Stimulated activated CD8-positive, alpha-beta memory T cell treated with anti-CD3 and anti-CD28 coated beads, Interleukin-2, amount 100 ng/mL, for 1 hour (primary cell): ENCODE results near the gene HSD17B7.
A peak's percentile ranks its signal among the peaks of the same experiment; 100 is the strongest.
"Not testable (repeated sequence)": the region's sequence is repeated elsewhere in the genome, so short reads cannot be mapped to it uniquely, and the experiment has no call there.

ENCODE experiments used
- DNase-seq, 2 donors: peaks; one replicate each; pipeline ENCODE4 v3.0.0-alpha.2; 2020; ENCODE audit warnings: low read depth in 2 of 2

The HSD17B7 gene

DNA sequence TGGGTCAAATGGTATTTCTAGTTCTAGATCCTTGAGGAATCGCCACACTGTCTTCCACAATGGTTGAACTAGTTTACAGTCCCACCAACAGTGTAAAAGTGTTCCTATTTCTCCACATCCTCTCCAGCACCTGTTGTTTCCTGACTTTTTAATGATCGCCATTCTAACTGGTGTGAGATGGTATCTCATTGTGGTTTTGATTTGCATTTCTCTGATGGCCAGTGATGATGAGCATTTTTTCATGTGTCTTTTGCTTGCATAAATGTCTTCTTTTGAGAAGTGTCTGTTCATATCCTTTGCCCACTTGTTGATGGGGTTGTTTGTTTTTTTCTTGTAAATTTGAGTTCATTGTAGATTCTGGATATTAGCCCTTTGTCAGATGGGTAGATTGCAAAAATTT, 17.0 kb downstream of the HSD17B7 start:
- not testable (repeated sequence) for DNase-seq

DNA sequence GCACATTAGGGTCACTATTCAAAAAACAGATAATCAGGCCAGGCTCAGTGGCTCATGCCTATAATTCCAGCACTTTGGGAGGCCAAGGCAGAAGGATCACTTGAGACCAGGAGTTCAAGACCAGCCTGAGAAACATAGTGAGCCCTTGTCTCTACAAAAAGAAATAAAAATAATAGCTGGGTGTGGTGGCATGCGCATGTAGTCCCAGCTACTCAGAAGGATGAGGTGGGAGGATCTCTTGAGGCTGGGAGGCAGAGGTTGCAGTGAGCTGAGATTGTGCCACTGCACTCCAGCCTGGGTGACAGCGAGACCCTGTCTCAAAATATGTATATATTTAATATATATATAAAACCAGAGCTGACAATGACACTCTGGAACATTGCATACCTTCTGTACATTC, 21.9 kb downstream of the HSD17B7 start:
- not testable (repeated sequence) for DNase-seq

DNA sequence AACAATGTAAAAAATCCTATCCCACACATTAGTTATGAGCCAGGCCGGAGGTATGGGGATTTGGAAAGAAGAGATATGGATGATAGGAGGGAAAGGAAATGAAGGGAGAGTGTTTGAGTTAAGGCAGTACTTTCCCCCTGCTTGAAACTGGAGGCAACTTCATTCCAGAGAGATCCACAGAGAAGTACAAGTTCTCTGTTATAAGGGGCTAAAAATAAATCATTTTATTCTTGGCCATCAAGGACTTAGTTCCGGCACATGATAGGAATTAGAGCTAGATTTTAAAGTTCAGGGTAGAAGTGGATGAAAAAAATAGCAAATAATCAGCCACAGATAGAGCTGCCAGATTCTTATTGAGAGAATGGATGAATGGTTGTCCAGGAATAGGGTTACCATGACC, 27.6 kb downstream of the HSD17B7 start:
- DNase-seq, result not testable (repeated sequence)

DNA sequence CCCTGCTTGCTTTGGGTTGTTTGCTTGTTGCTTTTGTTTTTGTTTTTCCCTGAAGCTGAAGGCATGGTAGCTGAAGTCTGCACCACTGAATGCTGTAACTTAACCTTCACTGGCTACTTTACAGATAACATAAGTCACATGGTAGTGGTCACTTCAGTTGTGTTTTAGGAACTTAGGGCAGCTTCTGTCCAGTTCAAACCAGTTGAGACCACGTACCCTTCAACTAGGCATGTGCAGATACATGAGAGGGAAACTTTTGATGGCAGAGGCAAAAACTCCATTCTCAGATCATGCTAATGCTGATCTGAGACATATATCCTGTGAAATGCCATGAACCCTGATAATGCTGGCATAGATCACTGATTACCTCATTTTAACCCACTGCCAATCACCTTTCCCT, 28.2 kb downstream of the HSD17B7 start:
- not testable (repeated sequence) for DNase-seq

DNA sequence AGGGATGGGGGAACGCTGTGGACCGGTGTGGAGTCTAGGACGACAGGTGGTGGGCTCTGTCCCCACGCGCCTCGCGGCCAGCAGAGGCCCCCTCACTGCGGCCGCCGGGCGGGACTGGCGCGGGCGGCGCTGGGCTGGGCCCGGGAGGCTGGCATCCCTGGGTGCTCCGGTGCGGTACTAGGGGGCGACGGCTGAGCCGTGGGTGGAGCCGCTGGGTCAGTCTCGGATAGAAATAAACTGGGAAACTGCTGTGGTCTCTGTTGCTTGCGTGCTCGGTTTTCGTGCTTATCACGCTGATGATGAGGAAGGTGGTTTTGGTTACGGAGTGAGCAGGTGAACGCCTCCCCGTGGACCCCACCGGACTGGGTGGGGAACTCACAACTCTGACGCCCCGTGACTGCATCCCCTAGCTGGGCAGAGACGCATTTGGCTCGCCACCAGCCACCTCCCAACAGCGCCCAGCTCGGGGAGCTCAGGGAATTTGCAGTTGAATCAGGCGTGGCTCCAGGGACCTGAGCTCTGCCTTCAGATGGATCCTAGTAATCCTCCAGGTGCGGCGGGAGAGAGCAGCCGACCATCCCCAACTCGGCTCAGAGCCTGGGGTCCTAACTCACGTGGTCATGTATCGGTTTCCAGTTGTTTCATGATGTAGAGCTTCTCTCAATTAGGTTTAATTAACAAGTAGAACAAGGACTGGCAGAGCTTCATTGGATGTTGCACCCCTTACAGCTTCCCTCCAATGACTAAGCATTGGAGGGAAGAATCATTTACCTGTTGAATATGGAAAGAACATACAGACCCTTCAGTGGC, 32.1 kb downstream of the HSD17B7 start:
- DNase-seq, result no peak

DNA sequence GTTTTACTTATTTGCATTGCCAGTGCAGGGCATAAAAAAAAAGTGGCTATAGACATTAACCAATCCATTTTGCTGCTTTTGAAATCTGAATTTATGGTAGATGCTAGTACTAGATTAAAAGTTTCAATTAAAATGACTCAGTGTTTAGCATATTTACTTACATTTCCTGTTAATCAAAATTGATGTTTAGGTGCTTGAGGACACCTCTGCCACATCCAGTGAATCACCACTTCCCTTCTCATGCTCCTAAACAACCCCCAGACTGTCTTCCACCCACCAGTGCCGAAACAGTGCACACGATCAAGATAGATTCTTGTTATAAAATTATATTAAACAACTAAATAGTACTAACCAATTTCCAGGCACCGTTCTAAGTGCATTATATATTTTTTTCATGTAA, 32.7 kb downstream of the HSD17B7 start:
- DNase-seq, result no peak

DNA sequence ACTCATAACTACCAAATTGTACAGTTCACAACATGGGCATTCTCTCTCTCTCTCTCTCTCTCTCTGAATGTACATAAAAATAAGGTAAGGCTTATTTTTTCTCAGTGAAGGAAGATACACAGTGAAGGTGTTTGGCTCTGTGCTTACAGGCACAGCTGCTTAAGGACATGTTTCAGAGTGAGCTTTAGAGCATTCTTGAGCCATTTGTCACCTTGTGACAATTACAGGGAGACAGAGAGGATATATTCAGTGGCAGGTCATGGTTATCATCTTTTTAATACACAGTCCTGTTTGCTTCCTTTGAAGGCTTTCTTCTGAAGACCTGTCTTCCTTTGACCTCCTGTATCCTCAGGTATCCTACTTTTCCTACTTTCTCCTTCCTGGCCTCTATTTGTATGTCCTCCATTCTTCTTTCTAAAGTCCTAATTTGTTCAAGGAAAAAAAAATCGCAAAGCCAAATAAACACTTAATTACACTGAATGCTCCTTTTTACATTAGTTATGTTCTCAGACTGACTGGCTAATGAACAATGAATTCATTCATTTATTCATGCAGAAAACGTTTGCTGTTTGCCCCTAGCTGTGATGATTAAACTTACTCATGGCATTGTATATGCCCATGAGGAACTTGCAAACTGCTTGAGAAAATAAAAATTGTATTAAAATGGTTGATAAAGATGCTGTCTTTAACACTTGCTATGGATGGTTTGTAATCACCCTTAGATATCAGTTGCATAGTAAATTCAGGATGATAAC, 33.4 kb downstream of the HSD17B7 start:
- no peak for DNase-seq

DNA sequence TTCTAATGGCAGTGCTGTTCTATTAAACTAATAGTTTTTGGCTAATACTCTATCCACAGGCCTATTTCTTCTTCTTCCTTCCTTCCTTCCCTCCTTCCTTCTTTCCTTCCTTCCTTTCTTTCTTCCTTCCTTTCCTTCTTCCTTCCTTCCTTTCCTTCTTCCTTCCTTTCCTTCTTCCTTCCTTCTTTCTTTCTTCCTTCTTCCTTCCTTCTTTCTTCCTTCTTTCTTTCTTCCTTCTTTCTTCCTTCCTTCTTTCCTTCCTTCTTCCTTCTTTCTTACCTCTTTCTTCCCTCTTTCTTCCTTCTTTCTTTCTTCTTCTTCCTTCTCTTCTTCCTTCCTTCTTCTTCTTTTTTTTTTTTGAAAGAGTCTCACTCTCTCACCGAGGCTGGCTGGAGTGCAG, 38.8 kb downstream of the HSD17B7 start:
- no peak for DNase-seq

DNA sequence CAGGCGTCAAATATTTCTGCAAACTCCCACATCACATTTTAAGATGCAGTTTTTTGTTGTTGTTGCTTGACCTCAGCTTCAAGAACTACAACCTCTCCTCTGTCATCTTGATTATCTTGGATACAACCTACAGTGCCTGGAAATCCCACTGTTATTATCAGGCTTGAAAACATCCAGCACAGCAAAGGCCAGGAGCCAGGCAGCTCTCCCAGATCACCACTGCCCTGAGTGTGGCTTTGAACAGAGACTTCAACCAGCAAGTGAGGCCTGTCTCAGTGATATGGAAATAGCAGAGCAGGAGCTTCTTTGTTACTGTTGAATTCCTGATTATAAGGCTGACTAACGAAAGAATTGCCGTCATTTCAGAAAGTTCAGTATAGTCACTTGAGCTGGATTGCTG, 42.0 kb downstream of the HSD17B7 start:
- DNase-seq, result no peak

DNA sequence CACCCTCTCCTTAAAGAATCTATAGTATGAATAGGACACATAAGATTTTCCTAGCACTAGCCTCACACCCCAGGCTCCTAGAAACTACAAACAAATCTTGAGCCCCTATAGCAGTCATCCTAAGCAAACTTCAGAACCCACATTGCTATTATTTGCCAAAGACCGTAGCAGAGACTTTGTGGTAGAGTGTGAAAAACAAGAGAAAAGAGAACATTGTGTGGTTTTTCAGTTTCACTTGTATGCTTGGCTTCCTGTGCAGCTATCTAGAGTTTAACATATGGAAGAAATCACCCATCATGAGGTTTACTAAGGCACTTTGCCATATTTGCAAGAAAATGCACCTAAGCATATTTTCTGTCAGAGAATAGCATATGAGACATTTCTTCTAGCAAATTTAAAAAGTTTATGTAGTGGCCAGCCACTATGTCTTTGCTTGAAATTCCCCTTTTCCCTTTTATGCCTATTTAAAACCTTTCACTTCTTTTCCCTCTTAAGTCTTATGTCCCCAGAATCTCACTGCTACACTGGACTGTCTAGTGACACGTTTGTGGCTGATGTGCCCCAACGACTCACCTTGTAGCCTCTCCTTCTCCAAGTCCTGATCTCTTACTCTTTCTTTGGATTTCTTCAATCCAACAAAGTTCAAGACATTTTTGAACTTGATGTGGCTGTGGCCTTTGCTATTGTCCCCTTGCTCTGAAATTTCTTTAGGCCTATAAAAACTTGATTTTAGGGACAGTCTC, 44.8 kb downstream of the HSD17B7 start:
- DNase-seq, result no peak

DNA sequence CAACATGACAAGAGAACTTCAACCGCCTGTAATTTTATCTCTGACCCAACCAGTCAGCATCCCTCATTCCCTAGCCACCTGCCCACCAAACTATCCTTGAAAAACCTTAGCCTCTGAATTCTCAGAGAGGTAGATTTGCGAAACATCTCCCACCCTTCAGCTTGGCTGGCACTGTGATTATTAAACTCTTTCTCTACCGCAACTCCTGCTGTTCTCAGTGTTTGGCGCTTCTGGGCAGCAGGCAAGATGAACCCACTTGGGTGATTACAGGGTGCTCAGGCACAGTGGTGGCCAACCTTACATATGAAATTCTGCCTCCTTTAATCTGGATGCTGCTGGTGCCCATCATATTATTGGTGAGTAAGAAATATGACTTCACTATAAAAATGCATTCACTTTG, 48.4 kb downstream of the HSD17B7 start:
- no peak for DNase-seq

DNA sequence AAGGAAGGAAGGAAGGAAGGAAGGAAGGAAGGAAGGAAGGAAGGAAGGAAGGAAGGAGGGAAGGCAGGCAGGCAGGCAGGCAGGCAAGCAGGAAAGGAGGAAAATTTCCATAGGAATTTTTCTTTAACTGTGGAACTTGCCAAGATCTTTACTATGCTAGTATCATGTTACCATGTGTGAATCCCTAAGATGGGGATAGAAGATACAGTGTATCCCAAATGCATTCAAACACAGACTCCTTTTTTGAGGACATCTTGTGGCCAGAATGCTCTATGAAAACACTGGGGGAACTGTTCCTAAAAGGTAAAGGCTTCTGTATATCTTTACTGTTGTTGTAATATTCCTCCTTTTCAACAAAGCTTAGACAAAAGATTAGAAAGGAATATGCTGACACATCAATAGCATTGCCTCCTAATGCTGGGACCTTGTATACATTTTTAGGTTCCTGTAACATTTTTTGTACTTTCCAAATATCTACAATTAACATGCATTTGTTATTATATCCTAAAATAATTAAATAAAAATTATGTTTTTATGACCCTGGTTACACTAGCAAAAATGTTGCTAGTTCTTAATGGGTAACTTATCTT, 49.8 kb downstream of the HSD17B7 start:
- no peak for DNase-seq

DNA sequence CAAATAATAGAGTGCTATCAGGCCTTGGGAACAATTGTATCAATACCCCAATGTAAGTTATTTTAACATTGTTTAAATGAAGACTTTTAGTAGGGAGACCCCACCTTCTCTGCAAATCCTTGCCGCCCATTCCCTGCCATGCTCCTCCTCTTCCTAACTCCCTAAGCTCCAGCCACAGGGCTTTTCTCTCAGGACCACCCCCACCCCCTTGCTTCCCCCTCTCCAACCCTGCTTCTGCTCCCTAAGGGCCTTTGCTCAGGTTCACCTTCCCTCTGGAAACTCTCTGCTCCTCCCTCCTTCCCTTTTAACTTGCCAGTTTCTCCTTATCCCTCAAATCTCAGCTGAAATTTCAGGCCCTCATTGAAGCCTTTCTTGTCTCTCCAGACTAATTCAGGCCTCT, 53.7 kb downstream of the HSD17B7 start:
- no peak for DNase-seq

DNA sequence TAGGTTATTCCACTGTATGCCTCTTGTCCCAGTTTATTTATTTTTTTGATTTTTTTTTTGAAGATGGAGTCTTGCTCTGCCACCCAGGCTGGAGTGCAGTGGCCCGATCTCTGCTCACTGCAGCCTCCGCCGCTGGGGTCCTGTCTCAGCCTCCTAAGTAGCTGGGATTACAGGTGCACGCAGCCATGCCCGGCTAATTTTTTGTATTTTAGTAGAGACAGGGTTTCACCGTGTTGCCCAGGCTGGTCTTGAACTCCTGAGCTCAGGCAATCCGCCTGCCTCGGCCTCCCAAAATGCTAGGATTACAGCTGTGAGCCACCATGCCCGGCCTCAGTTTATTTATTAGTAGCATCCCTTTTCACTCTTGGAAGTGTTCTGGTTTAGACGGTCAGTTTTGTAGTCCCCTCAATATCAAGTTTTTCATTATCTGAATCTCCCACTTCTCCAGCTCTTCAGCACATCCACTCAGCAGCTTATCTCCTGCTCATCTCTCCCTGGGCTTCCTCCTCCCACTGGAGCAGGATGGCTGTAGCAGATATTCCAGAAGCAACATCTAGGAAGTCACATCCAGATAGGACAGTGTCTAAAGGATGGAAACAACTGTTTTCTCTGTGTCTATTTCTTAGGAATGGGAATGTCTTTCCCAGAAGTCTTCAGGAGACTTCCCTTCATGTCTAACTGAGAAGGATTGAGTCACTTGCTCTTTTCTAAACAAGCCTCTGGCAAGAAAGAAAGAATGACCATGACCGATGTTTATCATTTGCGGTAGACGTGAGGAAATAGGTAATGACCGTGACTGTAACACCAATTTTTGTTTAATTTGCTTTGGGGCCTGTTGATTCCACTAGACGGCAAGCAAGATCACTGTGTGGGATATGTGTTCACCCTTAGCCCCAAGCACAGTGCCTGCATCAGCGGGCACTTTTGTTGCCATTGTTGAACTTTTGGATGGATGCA, 56.0 kb downstream of the HSD17B7 start:
- no peak for DNase-seq

DNA sequence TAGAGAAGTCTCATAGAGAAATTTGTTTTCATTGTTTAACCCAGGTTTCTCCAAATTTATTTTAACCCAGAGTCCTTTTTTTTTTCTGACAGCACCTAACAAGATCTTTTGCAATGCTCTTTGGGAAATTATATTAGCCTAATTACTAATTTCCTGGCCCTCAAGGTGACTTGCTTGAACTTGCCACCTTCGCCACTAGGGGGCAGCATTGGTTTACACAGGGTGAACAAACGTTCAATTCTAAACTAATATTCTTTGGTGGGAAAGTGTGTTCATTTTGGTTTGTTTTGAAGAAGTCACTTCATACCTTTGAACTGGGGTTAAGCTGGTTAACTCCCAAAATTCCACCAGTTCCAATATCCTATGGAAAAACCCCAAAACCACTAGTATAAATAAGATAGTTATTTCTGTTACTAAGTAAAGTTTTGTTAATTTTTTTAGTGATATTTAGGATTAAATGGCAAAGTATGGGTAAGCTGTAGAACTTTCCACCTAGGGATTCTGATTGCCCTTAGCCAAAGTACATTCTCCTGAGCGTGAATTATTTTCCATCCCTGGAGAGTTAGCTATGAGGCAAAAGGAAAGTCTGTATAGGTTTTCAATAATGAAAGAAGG, 57.4 kb downstream of the HSD17B7 start:
- DNase-seq, result peak; percentile 60 to 72

DNA sequence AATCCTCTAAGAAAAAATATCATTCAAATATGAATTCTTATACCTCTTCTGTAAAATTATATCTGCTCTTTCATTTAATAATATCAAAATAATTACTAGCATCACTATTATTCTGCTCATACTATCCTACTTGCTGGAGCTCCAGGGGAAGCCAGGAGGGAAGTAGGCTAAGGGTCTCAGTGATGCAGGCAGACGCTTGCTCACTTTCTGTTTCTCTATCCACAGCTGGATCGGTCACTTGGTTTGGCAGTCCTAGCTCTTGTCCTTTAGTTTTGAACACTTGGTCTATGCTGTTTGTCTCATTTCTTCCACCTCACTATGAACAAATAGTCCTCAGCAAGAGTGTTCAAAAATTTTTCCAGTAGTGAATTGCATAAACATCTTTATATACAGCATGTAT, 59.2 kb downstream of the HSD17B7 start:
- no peak for DNase-seq

DNA sequence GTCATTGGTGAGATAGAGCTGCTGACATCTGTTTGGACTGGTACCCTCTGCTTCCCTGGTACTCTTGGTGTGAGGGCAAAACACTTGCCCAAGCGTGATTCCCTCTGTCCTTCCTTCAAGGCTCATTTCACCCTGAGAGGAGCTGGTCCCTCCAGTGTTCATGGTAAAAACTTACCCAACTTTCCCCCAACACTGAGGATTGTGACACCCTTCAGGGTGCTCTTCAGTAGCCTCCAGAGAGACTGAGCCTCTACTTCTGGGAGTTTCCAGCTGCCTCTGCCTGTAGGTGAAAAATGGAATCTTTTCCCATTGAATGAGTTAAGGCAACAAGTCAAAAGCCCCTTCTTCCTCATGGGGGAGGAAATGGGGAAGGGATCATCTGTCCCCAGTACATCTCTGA, 60.8 kb downstream of the HSD17B7 start:
- DNase-seq, result no peak

DNA sequence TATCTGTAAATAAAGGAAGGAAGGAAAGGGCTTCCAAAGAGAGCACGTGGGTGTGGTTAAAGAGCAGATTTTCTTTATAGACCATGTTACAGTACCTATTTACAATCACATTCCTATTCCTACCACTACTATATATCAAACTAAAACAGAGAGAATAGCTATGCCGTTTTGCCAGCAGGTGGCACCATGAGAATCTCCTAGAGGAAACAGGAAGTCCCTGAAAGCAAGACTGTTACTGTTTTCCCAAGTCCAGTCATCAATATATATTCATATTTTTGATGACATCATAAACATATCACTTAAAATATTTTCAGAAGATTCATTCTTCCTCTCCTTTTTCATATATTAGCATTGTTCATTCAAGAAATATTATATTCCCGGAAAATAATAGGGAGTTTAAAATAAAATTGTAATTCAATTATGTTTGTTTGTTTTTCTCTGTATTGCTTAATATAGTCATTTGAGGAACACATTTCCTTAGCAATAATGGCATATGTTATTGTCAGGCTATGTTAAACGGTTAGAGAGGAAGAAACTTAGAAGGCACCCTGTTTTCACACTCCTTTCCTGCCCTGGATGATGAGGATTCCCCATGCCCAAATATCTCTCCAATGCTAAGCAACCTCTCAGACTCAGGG, 63.9 kb downstream of the HSD17B7 start:
- DNase-seq, result peak in 1 of 2 donors; percentile 12

DNA sequence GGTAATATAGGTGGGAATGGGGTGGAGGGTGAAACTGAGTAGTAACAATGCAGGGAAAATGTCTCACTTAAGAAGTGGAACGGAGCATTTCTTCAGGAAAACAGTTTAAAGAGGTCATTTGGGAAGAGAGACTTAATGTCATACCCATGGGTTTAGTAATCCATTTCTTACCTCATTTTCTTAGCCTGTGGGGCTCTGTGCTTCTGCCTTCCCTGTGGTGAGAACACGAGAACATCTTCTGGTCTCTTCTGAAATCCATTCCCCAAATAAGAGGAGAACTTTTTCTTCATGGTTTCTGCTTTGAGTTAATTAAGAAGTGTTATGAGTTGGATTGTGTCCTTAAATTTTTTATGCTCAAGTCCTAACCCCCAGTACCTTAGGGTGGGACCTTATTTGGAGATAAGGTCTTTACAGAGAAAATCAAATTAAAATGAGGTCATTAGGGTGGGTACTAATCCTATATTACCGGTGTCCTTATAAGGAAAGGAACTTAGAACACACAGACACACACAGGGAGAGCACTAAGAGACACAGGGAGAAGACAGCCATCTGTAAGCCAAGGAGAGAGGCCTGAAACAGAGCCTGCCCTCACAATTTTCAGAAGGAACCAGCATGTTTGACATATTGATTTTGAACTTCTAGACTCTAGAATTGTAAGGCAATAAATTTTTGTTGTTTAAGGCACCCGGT, 65.1 kb downstream of the HSD17B7 start:
- DNase-seq, result no peak
